ENCODE results near the gene ADORA3. TPM values are rescaled to one million over a fixed set of nuclear protein-coding genes. Genes with fewer than 3 reads are reported as not detected.

The ADORA3 gene
- total RNA-seq, 2 experiments from 2014 or later, result not detected

- H3K27ac Mint-ChIP-seq, result no peak overlapping the region
- ATAC-seq (ENCODE audit: poor library complexity) (no peak), DNase-seq (no peak)
- Histone ChIP-seq H3K4me1 (ENCODE audit: insufficient read depth, low read length) (peaks cover 45% of the 10 kb centered on the region), H3K36me3 (ENCODE audit: insufficient read depth, low read length) (peaks cover 66% of the 10 kb centered on the region), H3K9me3 (ENCODE audit: control insufficient read depth in 1 of 2, insufficient read depth in 1 of 2, low read length in 2 of 2) (no peaks in the 10 kb centered on the region), H3K27ac (ENCODE audit: low read depth in 1 of 2, low read length in 2 of 2) (no peak overlapping the region), H3K4me3 (ENCODE audit: low read length) (no peak overlapping the region), H3K27me3 (ENCODE audit: control insufficient read depth in 1 of 2, insufficient read depth in 2 of 2, low read length in 2 of 2) (no peaks in the 10 kb centered on the region)
- H3K9me3 Mint-ChIP-seq, result no peaks in the 10 kb centered on the region
- H3K4me3 Mint-ChIP-seq, result peak overlapping the region; percentile 2
- ChIA-PET POLR2A (interaction anchor here (1.4 to 2.1 kb wide), 2 partner anchors 24 to 55 kb away, joined by 4 to 6 read pairs; no protein-coding TSS in a partner anchor), CTCF (interaction anchor here (1.2 kb wide), 1 partner anchor 231 kb away, joined by 3 read pairs; no protein-coding TSS in a partner anchor)
- intact Hi-C loops (cut with DNase I, micrococcal nuclease), result no loop called here
- H3K27me3 Mint-ChIP-seq, result no peaks in the 10 kb centered on the region
- peaks cover 91% of the 10 kb centered on the region for H3K36me3 Mint-ChIP-seq (ENCODE audit: low read depth)
- H3K4me1 Mint-ChIP-seq (ENCODE audit: low read depth), result peaks cover 81% of the 10 kb centered on the region
- TF ChIP-seq CTCF (IDR thresholded peaks at IDR 0.05), result no peak
Measured at GRCh38 chr1:111452581-111452980, 50.9 kb downstream of the ADORA3 start.

GRCh38 chr1:111450185-111450584, 53.2 kb downstream of the ADORA3 start:
- H3K36me3 Mint-ChIP-seq (ENCODE audit: low read depth), result peaks cover 91% of the 10 kb centered on the region
- Histone ChIP-seq H3K4me1 (ENCODE audit: insufficient read depth, low read length) (peaks cover 52% of the 10 kb centered on the region), H3K4me3 (ENCODE audit: low read length) (peak overlapping the region; percentile 75), H3K27me3 (ENCODE audit: control insufficient read depth in 1 of 2, insufficient read depth in 2 of 2, low read length in 2 of 2) (no peaks in the 10 kb centered on the region), H3K36me3 (ENCODE audit: insufficient read depth, low read length) (peaks cover 56% of the 10 kb centered on the region), H3K9me3 (ENCODE audit: control insufficient read depth in 1 of 2, insufficient read depth in 1 of 2, low read length in 2 of 2) (no peaks in the 10 kb centered on the region), H3K27ac (ENCODE audit: low read depth in 1 of 2, low read length in 2 of 2) (peak overlapping the region; percentile 75 to 93)
- intact Hi-C loops (cut with DNase I, micrococcal nuclease), result loop anchor here in 1 of 2 experiments (2.0 kb wide), 1 partner anchor 19 kb away; no protein-coding TSS in a partner anchor
- ATAC-seq (ENCODE audit: poor library complexity) (no peak), DNase-seq (no peak)
- H3K27ac Mint-ChIP-seq, result peak overlapping the region; percentile 97
- no peak for TF ChIP-seq CTCF (IDR thresholded peaks at IDR 0.05)
- POLR2A ChIA-PET, result interaction anchor here (0.5 to 1.5 kb wide), 4 partner anchors 16 to 299 kb away, joined by 3 to 4 read pairs (median 4); no protein-coding TSS in a partner anchor
- H3K27me3 Mint-ChIP-seq, result no peaks in the 10 kb centered on the region
- CTCF ChIA-PET, result interaction anchor here (1.6 kb wide), 1 partner anchor 26 kb away, joined by 5 read pairs; no protein-coding TSS in a partner anchor
- H3K4me3 Mint-ChIP-seq, result peak overlapping the region; percentile 97
- H3K9me3 Mint-ChIP-seq, result no peaks in the 10 kb centered on the region
- peaks cover 92% of the 10 kb centered on the region for H3K4me1 Mint-ChIP-seq (ENCODE audit: low read depth)

GRCh38 chr1:111449703-111450017, 53.8 kb downstream of the ADORA3 start:
- ATAC-seq (ENCODE audit: poor library complexity) (no peak), DNase-seq (no peak)
- Mint-ChIP-seq H3K4me1 (ENCODE audit: low read depth) (peaks cover 92% of the 10 kb centered on the region), H3K27me3 (no peaks in the 10 kb centered on the region), H3K9me3 (no peaks in the 10 kb centered on the region), H3K27ac (peak overlapping the region; percentile 97), H3K4me3 (peak overlapping the region; percentile 97), H3K36me3 (ENCODE audit: low read depth) (peaks cover 91% of the 10 kb centered on the region)
- Histone ChIP-seq H3K4me3 (ENCODE audit: low read length) (peak overlapping the region; percentile 75), H3K27ac (ENCODE audit: low read depth in 1 of 2, low read length in 2 of 2) (peak overlapping the region; percentile 75 to 93), H3K4me1 (ENCODE audit: insufficient read depth, low read length) (peaks cover 49% of the 10 kb centered on the region), H3K36me3 (ENCODE audit: insufficient read depth, low read length) (peaks cover 56% of the 10 kb centered on the region), H3K27me3 (ENCODE audit: control insufficient read depth in 1 of 2, insufficient read depth in 2 of 2, low read length in 2 of 2) (no peaks in the 10 kb centered on the region), H3K9me3 (ENCODE audit: control insufficient read depth in 1 of 2, insufficient read depth in 1 of 2, low read length in 2 of 2) (no peaks in the 10 kb centered on the region)
- no peak for TF ChIP-seq CTCF (IDR thresholded peaks at IDR 0.05)
- ChIA-PET CTCF (interaction anchor here (1.3 to 1.6 kb wide), 2 partner anchors 27 to 227 kb away, joined by 4 to 5 read pairs; no protein-coding TSS in a partner anchor), POLR2A (interaction anchor here (1.4 kb wide), 1 partner anchor 20 kb away, joined by 4 read pairs; no protein-coding TSS in a partner anchor)
- intact Hi-C loops (cut with DNase I, micrococcal nuclease), result loop anchor here (2.0 to 10.0 kb wide), 10 partner anchors 19 to 1415 kb away; partner anchors contain the start of genes DDX20 (in 2 of the 2), CEPT1 (in 1 of the 2), DRAM2 (in 1 of the 2) and STRIP1 (in 1 of the 2)

Other genes starting within 250 kb of the ADORA3 start
- gene CHIA, start 212.8 kb downstream of the ADORA3 start, total RNA-seq, result not detected
- gene OVGP1, start 75.9 kb downstream of the ADORA3 start, total RNA-seq, result 10 to 100 TPM; 10.2 to 11.7 TPM
- gene WDR77, start 54.4 kb downstream of the ADORA3 start, total RNA-seq, result 10 to 100 TPM; 12.4 to 15.1 TPM
- gene ATP5PB, start 54.2 kb downstream of the ADORA3 start, total RNA-seq, result 10 to 100 TPM; 47.3 to 51.5 TPM
- gene C1orf162, start 29.6 kb downstream of the ADORA3 start, total RNA-seq, result 10 to 100 TPM; 21.0 to 22.1 TPM
- gene TMIGD3, start within 50 bp of the ADORA3 start, total RNA-seq, result not detected
- gene RAP1A, start 116.2 kb upstream of the ADORA3 start, total RNA-seq, result 10 to 100 TPM; 63.8 to 67.1 TPM
- gene INKA2, start 235.8 kb upstream of the ADORA3 start, total RNA-seq, result under 1 TPM in 1 of 2 experiments, not detected in 1; 0.27 TPM